Fibroblast of lung (primary cell): ENCODE results near the gene KDM6B.

Experiments used
- CTCF ChIP-seq, 2 donors: IDR thresholded peaks in 1 of 2; conservative IDR thresholded peaks in 1 of 2; 1 replicate in 1 of 2; 2 replicates in 1 of 2; pipeline ENCODE4 v1.5.1; 2011 to 2012; ENCODE audit warnings: low read length in 2 of 2, control low read depth in 1 of 2, inconsistent platforms in 1 of 2, low read depth in 1 of 2, mild to moderate bottlenecking in 1 of 2
- EZH2 ChIP-seq: IDR thresholded peaks from 2 replicates; pipeline ENCODE4 v1.5.1; 2012; ENCODE audit warnings: low read length, control low read depth, mild to moderate bottlenecking; ENCODE audit errors: missing control alignments

GRCh38 chr17:7838090-7839075 lies 4.4 kb downstream of the KDM6B start:
- TF ChIP-seq CTCF (conservative IDR thresholded peaks at IDR 0.05 in 1 of 2, IDR thresholded peaks at IDR 0.05 in 1 of 2; ENCODE audit: low read depth in 1 of 2, low read length in 2 of 2) (no peak), EZH2 (no peak)
